ENCODE results near the gene DTNB.
A peak's percentile ranks its signal among the peaks of the same experiment; 100 is the strongest.

Gene DTNB

GRCh38 chr2:25386971-25387875, 286.2 kb downstream of the DTNB start:
- H3K9me3 Mint-ChIP-seq, result no peaks in the 10 kb centered on the region

GRCh38 chr2:25385910-25386309, 287.5 kb downstream of the DTNB start:
- DNase-seq (no peak), ATAC-seq (no peak)
- H3K4me1 Mint-ChIP-seq, result peaks cover 1% of the 10 kb centered on the region
- no peak overlapping the region for H3K27ac Mint-ChIP-seq
- H3K36me3 Mint-ChIP-seq (ENCODE audit: low read depth), result peaks cover 2% of the 10 kb centered on the region
- H3K9me3 Mint-ChIP-seq, result no peaks in the 10 kb centered on the region
- H3K27me3 Mint-ChIP-seq, result no peaks in the 10 kb centered on the region
- no peak overlapping the region for H3K4me3 Mint-ChIP-seq

More at GRCh38 chr2:25386971-25387875, 286.2 kb downstream of the DTNB start:
- Mint-ChIP-seq H3K4me3 (no peak overlapping the region), H3K36me3 (ENCODE audit: low read depth) (peaks cover 4% of the 10 kb centered on the region), H3K27ac (no peak overlapping the region), H3K4me1 (peaks cover 12% of the 10 kb centered on the region), H3K27me3 (no peaks in the 10 kb centered on the region)
- ATAC-seq (no peak), DNase-seq (no peak)

DNA sequence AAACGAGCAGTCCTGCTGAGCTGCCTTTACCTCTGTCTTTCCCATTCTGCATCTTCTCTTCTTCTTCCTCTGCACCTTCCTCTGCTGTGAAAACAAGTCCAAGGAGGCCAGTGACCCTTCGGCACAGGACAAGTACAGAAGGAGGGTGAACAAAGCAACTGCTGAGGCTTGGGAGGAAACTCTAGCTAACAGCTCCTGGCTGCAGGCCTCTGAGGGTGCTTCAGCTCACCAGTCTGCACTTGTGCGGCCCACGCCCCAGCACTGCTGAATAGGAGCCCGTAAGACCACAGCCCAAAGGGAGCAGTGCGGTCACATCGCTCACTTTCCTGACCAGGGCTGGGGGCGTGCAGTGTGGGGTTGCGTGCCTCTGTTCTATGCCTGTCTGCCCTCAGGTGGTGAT, 289.6 kb downstream of the DTNB start:
- Mint-ChIP-seq H3K27me3 (no peaks in the 10 kb centered on the region), H3K36me3 (ENCODE audit: low read depth) (peaks cover 2% of the 10 kb centered on the region), H3K4me3 (no peak overlapping the region), H3K4me1 (peaks cover 19% of the 10 kb centered on the region), H3K27ac (no peak overlapping the region), H3K9me3 (no peaks in the 10 kb centered on the region)
- DNase-seq, result no peak
- no peak for ATAC-seq

- H3K36me3 Mint-ChIP-seq (ENCODE audit: low read depth), result peaks cover 4% of the 10 kb centered on the region
- peaks cover 37% of the 10 kb centered on the region for H3K4me1 Mint-ChIP-seq
- no peaks in the 10 kb centered on the region for H3K27me3 Mint-ChIP-seq
- no peak overlapping the region for H3K4me3 Mint-ChIP-seq
- no peaks in the 10 kb centered on the region for H3K9me3 Mint-ChIP-seq
- DNase-seq (no peak), ATAC-seq (no peak)
- no peak overlapping the region for H3K27ac Mint-ChIP-seq
Observed at GRCh38 chr2:25381502-25381901, 291.9 kb downstream of the DTNB start.

DNA sequence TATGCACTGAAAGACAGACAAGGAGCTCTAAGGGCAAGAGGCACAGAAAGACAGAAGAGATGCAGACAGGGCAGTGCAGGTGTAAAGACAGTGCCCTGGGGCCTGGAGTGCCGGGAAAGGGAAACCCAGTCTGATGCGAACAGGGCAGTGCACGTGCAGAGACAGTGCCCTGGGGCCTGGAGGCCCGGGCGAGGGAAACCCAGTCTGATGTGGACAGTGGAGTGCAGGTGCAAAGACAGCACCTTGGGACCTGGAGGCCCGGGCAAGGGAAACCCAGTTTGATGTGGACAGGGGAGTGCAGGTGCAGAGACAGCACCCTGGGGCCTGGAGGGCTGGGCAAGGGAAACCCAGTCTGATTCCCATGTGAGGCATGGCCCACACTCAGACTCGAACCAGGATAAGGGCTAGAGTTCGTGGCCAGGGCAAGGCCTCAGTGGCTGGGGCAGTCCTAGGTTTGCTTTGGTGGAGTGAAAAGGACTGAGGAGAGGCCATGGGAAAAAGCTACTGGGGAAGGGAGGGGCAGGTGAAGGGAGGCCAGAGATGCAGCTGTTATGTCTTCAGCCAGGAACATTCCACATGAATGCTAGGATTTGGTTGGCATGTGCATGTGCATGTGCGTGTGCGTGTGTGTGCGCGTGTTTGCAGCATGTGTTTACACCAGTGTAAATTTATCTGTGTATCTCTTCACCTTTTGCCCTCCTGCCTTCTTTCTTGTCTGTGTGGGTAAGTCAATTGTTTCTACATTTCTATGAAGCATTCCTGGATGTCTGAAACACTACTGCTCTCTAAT, 292.6 kb downstream of the DTNB start:
- no peak overlapping the region for H3K4me3 Mint-ChIP-seq
- H3K27ac Mint-ChIP-seq, result peak overlapping the region; percentile 98
- ATAC-seq, result no peak
- H3K27me3 Mint-ChIP-seq, result no peaks in the 10 kb centered on the region
- no peaks in the 10 kb centered on the region for H3K9me3 Mint-ChIP-seq
- peaks cover 44% of the 10 kb centered on the region for H3K4me1 Mint-ChIP-seq
- H3K36me3 Mint-ChIP-seq (ENCODE audit: low read depth), result peaks cover 4% of the 10 kb centered on the region
- DNase-seq, result no peak

DNA sequence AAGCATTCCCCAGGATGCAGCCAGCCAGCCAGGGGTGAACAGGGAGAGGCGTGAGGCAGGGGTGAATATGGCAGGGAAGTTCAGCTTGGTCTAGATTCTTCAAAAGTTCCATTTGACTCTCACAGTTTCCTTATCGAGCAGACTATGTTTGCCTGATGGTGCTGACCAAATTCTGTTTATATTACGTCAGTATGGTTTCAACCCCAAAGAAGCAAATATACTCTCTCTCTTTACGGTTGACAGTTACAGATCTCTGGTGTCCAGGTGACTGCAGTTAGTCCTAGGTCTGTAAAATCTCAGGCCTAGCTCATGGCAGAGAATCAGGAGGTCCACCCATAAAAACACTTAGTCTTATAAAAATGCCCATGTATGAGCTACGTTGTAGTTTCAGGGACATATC, 293.4 kb downstream of the DTNB start:
- H3K4me3 Mint-ChIP-seq, result no peak overlapping the region
- H3K27ac Mint-ChIP-seq, result peak overlapping the region; percentile 98
- DNase-seq (no peak), ATAC-seq (no peak)
- peaks cover 4% of the 10 kb centered on the region for H3K36me3 Mint-ChIP-seq (ENCODE audit: low read depth)
- no peaks in the 10 kb centered on the region for H3K27me3 Mint-ChIP-seq
- no peaks in the 10 kb centered on the region for H3K9me3 Mint-ChIP-seq
- peaks cover 45% of the 10 kb centered on the region for H3K4me1 Mint-ChIP-seq

GRCh38 chr2:25379535-25379934, 293.8 kb downstream of the DTNB start:
- Mint-ChIP-seq H3K4me3 (no peak overlapping the region), H3K4me1 (peaks cover 45% of the 10 kb centered on the region), H3K27me3 (no peaks in the 10 kb centered on the region), H3K9me3 (no peaks in the 10 kb centered on the region), H3K36me3 (ENCODE audit: low read depth) (peaks cover 4% of the 10 kb centered on the region), H3K27ac (peak overlapping the region; percentile 98)
- ATAC-seq, result no peak
- DNase-seq, result no peak

DNA sequence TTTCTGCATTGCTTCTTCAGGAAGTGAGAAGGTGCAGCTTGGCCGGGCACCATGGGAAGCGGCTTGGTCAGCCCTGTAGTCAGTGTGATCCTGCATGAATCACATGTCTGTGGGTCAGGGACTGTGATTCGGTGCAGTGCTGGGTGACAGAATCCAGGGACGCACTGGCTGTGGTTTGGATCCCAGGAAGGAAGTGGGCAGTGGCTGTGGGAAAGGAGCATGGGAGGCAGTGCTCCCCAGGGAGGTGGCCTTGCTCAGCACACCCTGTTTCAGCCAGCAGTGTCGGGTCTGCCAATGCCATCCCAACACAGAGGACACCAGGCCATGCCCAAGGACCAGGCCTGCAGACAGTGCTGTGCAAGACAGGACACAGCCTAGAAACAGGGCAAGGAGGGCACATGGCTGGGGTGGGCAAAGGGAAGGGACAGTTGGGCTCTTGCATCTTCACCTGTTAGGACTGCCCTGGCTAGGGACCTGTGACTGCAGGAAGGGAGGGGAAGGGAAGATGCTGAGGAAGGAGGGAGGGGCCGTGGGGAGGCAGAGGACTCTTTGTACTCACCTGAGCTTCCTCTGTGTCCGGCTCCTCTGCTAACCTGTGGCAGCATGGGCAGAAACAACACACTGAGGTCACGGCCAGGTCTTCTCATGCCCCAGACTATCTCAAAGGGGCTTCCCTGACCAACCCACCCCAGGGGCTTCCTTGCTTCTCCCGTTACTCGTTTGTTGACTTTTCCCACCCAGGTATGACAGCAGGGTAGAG, 294.5 kb downstream of the DTNB start:
- Mint-ChIP-seq H3K27ac (peak overlapping the region; percentile 98), H3K4me3 (no peak overlapping the region), H3K9me3 (no peaks in the 10 kb centered on the region), H3K27me3 (no peaks in the 10 kb centered on the region), H3K4me1 (peaks cover 45% of the 10 kb centered on the region), H3K36me3 (ENCODE audit: low read depth) (peaks cover 4% of the 10 kb centered on the region)
- no peak for DNase-seq
- ATAC-seq, result no peak

- H3K4me3 Mint-ChIP-seq, result peak overlapping the region; percentile 72
- H3K4me1 Mint-ChIP-seq, result peaks cover 45% of the 10 kb centered on the region
- H3K27ac Mint-ChIP-seq, result peak overlapping the region; percentile 98
- ATAC-seq, result no peak
- H3K27me3 Mint-ChIP-seq, result no peaks in the 10 kb centered on the region
- H3K9me3 Mint-ChIP-seq, result no peaks in the 10 kb centered on the region
- no peak for DNase-seq
- H3K36me3 Mint-ChIP-seq (ENCODE audit: low read depth), result peaks cover 4% of the 10 kb centered on the region
Observed at GRCh38 chr2:25377822-25378421, 295.5 kb downstream of the DTNB start.

- DNase-seq, result peak; percentile 95
- Mint-ChIP-seq H3K4me1 (peaks cover 45% of the 10 kb centered on the region), H3K4me3 (peak overlapping the region; percentile 72), H3K27me3 (no peaks in the 10 kb centered on the region), H3K9me3 (no peaks in the 10 kb centered on the region), H3K36me3 (ENCODE audit: low read depth) (peaks cover 4% of the 10 kb centered on the region), H3K27ac (peak overlapping the region; percentile 98)
- peak; percentile 98 for ATAC-seq
Observed at GRCh38 chr2:25376750-25377621, 296.4 kb downstream of the DTNB start.

DNA sequence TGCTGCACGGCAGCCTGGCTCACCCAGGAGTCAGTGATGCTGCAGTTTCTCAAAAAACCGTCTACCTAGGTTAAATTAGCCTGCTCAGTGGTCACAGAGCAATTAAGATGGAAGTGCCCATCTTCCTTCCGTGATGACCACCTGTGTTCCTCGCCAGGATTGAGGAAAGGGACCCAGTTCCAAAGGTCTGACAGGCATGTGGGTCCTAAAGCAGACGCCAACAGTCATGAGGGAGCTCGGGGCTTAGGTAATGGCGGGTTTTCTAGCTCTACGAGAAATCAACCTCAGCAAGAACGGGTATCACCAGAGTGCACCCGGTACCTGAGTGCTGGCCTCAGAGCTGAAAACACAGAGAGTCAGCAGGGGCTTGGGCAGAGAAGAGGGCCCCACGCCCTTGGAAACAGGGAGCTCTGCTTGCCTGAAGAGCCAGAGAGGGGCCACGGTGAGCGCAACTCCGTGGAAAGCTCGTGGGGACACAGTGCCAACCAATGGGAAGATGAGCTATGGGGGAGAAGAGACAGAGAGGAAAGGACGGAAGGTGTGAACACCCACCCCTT, 297.3 kb downstream of the DTNB start:
- peak overlapping the region; percentile 90 for H3K27ac Mint-ChIP-seq
- H3K36me3 Mint-ChIP-seq (ENCODE audit: low read depth), result peaks cover 4% of the 10 kb centered on the region
- H3K4me3 Mint-ChIP-seq, result peak overlapping the region; percentile 40
- H3K27me3 Mint-ChIP-seq, result no peaks in the 10 kb centered on the region
- no peak for ATAC-seq
- DNase-seq, result no peak
- no peaks in the 10 kb centered on the region for H3K9me3 Mint-ChIP-seq
- H3K4me1 Mint-ChIP-seq, result peaks cover 45% of the 10 kb centered on the region

GRCh38 chr2:25375371-25375988, 297.9 kb downstream of the DTNB start:
- Mint-ChIP-seq H3K27ac (no peak overlapping the region), H3K9me3 (no peaks in the 10 kb centered on the region), H3K36me3 (ENCODE audit: low read depth) (peaks cover 4% of the 10 kb centered on the region), H3K27me3 (no peaks in the 10 kb centered on the region), H3K4me1 (peaks cover 43% of the 10 kb centered on the region), H3K4me3 (no peak overlapping the region)
- DNase-seq (no peak), ATAC-seq (no peak)

GRCh38 chr2:25374827-25375226, 298.6 kb downstream of the DTNB start:
- Mint-ChIP-seq H3K4me3 (no peak overlapping the region), H3K27me3 (no peaks in the 10 kb centered on the region), H3K36me3 (ENCODE audit: low read depth) (peaks cover 4% of the 10 kb centered on the region), H3K4me1 (peaks cover 36% of the 10 kb centered on the region), H3K27ac (no peak overlapping the region), H3K9me3 (no peaks in the 10 kb centered on the region)
- ATAC-seq, result no peak
- no peak for DNase-seq

Measured in activated naive CD8-positive, alpha-beta T cell treated with anti-CD3 and anti-CD28 coated beads, Interleukin-2, amount 50 U/mL, for 24 hours (primary cell).